ENCODE results near the gene PCDH12.

DNA sequence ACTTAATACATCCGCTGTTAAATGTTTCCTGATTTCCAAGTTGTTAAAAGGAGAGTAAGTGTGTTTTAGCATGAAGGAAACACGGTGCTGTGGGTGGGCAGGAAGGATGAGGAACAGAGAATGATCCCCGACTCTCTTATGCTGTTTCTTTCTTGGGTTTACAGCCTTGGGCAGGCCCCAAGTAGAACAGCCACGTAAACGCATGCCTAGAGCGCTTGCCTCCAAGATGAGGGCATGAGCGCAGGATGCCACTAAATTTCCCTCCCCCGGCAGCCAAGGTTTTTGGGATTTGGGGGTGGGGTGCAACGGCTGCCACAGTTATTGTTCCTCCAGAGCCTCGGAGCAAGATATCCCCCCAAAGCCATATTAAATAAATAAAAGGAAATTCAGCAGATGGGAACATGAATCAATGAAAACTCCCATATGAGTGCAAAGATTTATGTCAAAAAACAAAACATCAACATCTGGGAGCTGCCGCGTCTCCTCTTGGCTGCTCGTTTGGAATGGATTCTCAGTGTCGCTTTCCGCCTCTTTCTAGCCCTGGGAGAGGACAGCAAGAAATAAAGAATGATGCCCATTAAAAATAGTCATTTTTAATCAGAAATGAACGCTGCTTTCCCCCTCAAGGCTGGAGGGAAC, 44.3 kb downstream of the PCDH12 start:
- no peak for TF ChIP-seq POLR2A (IDR thresholded peaks at IDR 0.05; ENCODE audit: low read depth, low read length)
- TF ChIP-seq TAF1 (IDR thresholded peaks at IDR 0.05; ENCODE audit: borderline replicate concordance, low read depth, low read length): no peak
- TF ChIP-seq POLR2AphosphoS5 (IDR thresholded peaks at IDR 0.05; ENCODE audit: low read depth, low read length): no peak

Measured in GM12892 (cell line).